HG02840 (cell line): ENCODE results near the gene DACT2.
"Not testable (repeated sequence)": the region's sequence is repeated elsewhere in the genome, so short reads cannot be mapped to it uniquely, and the experiment has no call there.

Experiments used
- ATAC-seq: cut with Tn5 transposase; IDR thresholded peaks from one replicate; pipeline ENCODE4 v1.9.1; 2021; ENCODE audit warnings: mild to moderate bottlenecking, moderate library complexity, moderate number of reproducible peaks; ENCODE audit not compliant: unreplicated experiment, low FRiP score

The DACT2 gene, protein sequence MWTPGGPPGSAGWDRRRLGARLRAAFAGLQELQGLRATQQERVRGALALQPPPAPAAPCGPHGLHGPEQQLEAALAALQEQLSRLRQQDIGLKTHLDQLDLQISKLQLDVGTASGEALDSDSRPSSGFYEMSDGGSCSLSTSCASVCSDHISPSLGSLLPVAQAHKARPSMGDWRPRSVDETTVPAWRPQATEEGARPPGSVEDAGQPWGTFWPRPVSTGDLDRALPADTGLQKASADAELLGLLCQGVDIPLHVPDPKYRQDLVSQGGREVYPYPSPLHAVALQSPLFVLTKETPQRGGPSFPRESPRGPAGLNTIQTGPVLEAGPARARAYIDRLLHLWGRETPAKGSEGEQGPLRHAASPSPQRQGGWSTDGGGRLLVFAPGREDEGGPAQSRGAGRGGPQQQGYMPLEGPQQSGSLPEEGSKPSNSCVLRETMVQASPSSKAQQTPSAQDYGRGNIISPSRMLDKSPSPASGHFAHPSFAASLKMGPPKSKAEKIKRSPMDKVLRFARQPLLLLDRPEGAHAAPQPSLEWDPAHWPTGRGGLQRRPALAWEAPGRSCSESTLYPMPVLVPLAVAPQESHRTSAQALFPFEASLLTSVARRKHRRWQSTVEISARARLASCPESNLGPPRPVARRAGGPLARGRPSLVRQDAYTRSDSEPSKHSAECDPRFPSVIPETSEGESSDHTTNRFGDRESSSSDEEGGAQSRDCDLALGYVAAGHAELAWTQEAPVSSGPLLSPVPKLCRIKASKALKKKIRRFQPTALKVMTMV

DNA sequence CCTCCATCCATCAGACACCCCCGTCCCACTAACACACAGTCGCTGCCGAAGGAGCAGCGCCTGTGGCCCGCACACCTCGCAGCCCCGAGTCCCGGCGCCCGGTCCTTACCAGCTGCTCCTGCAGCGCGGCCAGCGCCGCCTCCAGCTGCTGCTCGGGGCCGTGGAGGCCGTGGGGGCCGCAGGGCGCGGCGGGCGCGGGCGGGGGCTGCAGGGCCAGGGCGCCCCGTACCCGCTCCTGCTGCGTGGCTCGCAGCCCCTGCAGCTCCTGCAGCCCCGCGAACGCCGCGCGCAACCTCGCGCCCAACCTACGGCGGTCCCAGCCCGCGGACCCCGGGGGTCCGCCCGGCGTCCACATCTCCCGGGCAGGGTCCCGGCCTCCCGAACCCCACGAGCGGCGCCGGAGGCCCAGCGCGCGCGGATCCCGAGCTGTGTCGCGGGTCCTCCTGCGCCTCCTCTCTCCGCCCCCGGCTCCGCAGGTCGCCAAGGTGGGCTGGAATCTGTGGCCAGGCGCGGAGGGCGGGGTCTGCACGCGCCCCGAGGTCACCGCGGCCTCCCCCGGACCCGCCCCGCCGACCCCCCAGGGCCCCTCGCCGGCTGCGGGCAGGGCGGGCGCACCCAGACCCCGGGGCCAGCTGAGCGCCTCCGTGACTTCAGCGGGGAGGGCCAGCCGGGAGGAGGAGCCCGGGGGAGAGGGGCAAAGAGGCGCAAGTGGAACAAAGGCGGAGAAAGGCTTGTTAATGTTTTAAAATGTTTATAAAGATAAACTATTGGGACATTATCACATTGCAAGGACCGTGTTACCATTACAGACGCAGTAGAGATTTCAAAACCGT is at the start of gene DACT2:
Gene DACT2 (minus strand): TSS at position 499 of the 833 bp plus-strand sequence. CDS start 144 bp downstream, at position 355.
- no peak for ATAC-seq

DNA sequence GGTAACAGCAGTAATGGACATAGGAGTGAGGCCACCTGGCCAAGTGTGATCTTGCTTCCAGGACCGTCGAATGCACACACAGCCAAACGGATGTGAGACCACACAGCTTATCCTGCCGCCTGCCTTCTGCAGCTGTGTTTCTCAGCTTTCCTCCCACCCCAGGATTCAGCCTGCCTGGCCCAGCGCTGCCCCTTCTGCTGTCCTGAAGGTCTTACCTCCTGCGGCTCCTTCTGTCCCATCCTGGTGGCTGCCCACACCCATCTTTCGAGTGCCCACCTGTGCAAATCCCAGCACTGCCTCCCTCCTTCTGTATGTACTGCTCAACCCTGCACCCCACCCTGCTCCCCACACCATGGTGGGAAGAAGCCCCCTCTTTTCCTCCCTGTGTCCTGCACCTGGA is 49.4 kb upstream of the DACT2 start:
- ATAC-seq = no peak

DNA sequence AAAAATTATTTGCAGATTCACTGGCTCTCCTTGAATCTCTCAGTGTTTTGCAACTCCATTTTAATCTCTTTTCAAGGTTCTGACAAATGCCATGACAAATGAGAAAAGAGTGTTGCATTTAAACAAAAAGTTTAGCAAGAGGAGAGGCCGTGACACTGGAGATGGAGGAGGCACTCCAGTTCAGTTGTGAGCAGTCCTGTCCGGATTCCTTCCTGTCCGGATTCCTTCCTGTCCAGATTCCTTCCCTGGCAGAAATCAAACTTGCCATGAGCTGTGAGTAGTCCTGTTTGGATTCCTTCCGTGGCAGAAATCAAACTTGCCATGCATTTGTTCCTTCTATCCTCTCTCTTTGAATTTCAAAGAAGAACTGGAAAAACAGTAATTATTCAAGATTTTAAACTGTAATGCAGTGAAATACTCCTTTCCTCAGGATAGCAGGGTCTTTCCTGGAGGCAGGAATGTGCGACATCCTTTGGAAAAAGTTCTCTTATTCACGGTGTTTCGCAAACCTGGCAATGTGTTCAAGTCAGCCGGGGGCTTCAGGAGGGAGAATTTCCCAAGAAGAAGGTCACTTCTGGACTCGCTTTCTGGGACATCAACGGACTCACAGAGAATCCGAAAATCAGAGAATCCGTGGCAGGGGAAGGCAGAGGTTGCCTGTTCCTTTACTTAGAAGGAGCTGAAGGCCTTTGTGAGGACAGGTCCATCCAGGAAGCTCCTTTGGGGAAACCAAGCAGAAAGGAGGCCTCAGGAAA is 48.7 kb upstream of the DACT2 start:
- ATAC-seq = no peak

DNA sequence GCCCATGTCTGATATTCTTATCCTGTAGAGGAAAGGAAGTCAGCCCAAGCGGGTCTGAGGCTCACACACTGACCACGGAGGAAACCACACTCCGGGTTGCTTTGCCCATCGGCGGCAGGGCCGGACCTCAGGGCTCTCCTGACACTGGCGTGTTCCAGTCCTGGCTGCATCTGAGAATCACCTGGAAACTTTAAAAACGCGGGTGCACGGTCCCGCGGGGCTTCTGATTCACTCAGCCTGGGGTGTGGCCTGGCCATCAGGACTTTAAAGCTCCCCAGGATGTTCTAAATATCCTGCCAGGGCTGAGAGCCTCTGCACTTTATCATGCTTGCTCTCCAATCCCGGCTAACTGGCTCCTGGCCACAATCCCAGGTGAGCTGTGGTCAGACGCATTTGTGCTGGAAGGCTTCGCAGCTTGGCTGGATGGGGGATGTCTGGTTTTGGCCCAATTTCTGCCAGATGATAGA is 47.7 kb upstream of the DACT2 start:
- no peak for ATAC-seq

DNA sequence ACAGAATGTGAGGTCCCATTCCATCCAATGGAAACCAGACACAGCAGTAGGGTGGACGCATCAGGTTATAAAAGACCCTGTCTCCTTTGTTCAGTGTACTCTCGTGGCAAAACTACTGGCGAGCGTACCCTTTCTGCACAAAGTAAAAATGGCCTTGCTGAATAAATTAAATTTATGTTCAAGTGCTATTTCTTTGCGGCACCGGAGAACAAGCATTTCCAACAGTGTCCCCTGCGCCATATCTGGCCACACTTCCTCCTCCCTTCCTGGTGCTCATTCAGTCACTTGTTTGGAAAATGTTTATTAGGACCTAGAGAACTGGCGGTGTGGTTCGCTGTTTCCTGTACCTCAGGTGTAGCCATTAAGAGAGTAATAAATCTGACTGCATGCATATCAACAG is 46.9 kb upstream of the DACT2 start:
- ATAC-seq = no peak

DNA sequence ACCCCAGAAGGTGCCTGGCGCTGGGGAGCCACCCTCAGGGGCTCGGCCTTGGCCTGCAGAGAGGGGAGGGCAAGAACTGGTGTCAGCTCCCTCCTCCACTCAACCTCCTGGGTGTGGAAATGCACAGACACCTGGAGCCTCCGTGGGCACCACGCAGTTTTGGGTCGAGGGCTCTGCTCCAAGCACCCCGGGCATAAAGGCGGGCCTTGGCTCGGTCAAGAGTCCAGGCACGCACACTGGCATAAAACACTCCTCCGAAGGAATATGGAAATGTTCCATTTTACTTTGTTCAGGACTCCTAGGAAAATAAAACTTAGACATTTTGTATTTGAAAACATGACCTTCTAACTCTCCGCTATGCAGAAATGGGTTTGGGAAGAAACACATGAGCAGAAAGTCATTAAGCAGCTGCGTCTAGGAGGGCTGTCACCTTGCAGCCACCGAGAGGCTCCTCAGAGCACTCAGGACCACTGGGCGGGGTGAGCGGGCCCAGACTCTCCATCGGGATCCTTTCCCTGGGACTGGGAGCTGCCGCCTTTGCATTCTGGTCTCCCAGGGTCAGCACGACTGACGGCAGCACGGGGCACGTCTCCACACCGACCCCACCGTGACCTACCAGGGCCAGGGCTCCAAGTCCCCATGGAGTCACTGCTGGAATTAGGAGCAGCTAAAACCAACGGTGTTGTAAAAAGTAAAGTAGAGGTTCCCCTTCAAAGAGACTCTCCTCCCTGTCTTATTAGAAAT is 46.0 kb upstream of the DACT2 start:
- ATAC-seq = no peak

DNA sequence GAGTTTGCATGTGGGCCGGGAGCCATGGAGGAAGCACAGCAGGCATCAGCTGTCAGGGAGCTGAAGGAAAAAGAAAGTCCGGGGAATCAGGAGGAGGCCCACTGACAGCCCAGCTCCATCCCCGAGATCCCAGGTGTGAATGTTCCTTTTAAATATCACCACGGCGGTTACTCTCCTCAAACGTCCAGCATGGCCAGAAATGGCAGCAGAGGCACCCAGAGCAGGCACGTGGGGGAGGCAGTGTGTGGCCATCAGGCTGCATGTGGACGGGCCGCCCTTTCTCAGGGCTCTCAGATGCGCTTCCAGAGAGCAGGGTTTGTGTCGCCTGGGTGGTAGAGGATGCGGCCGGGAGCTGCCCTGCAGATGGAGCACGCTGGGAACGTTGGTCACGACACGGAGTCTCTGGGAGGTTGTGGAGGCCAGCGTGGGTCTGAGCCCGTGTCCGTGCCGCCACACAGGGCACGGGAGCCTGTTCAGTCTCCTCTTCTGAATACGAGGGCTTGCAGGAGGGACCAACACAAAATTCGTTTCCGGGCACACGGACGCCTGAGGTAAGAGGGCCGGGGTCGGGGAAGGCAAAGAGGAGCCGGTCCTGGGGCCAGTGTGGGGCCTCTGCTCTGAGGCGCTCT is 45.3 kb upstream of the DACT2 start:
- no peak for ATAC-seq

DNA sequence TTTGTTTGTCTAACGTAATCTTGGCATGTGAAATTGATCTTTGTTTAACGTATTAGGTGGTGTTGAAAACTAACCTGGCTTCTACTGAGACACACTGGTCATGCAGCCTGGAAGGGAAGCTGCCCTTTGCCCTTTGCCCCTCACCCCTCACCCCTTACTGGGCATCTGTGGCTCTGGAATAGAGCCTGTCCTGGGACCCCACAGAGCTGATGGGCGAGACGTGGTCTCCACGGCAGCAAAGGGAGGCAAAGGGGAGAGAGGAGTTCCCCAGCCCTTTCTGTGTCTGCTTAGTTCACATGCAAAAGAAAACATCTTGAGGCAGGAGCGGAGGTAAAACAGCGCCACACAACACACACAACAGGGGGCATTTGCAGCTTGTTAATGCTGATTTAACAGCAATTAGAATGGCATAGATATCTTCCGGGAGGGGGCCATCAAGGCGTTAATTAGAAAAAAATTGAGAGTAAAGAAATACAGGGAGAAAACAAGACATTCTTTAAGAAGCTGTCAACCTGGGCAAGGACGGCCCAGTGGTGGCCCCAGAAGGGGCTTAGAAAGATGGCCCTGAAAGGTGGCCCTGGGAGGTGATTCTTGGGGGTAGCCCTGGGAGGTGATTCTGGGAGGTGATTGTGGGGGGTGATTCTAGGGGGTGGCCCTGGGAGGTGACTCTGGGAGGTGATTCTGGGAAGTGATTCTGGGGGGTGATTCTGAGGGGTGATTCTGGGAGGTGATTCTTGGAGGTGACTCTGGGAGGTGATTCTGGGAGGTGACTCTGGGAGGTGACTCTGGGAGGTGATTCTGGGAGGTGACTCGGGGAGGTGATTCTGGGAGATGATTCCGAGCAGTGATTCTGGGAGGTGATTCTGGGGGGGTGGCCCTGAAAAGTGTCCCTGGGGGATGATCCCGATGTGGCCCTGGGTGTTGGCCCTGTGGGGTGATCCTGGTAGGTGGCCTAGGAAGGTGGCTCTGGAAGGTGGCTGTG is 44.5 kb upstream of the DACT2 start:
- no peak for ATAC-seq

DNA sequence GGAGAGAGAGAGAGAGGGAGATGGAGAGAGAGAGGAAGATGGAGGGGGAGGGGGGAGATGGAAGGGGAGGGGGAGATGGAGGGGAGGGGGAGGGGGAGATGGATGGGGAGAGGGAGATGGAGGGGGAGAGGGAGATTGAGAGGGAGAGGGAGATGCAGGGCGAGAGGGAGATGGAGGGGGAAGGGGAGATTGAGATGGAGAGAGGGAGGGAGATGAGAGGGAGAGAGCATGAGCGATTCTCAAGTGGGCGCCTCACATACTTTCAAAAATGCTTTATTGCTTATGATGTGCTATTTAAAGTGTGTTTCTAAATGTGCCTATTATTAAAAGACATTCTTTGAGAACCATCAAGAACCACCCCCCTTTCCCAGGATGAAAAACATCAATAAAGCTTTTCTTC is 43.7 kb upstream of the DACT2 start:
- ATAC-seq = no peak

DNA sequence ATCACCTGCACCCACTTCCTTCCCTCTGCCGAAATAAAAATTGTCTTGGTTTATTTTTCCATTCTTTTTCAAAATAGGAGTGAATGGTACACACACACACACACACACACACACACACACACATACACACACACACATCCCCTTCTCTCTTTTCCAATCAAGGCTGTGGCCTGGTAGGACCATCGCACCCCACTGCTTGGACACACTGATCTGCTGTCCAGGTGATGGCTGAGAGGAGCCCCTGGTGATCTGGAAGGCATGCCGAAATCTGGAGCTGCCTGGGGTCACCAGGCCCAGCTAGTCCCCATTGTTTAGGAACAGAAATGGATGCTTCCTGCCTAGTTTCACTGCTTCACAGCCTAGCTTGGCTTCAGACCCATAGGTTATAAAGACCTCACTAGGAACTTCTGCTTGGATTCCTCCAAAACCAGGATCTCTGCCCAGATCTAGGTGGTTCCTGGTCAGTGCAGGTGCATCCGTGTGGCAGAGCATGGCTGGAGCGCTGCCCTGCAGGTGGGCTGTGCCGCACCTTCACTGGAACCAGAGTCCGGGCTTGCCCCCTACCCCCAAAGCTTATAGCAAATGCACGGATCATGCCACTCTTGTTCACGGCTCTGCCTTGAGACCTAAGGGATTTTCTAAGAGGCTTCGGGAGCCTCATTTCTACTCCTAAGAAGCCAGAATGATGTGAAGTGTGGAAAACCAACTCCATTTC is 42.9 kb upstream of the DACT2 start:
- ATAC-seq = no peak

DNA sequence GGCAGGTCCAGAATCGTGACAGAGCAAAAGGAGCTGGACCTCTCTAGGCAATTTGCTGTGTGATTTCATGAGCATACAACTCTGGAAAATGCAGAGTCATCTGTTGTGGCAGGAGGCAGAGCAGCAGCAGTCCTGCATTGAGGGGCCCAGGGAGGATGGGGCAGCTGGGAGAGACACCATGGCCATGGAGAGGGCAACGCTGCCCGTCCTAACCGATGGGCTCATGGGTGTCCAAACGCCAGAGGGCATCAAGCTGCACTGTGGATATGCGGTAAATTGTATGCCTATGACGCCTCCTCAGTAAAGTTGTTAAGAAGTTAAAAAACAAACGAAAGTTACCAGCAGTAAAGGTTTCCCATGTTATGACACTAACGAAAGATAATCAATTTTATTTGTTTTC is 42.2 kb upstream of the DACT2 start:
- no peak for ATAC-seq

DNA sequence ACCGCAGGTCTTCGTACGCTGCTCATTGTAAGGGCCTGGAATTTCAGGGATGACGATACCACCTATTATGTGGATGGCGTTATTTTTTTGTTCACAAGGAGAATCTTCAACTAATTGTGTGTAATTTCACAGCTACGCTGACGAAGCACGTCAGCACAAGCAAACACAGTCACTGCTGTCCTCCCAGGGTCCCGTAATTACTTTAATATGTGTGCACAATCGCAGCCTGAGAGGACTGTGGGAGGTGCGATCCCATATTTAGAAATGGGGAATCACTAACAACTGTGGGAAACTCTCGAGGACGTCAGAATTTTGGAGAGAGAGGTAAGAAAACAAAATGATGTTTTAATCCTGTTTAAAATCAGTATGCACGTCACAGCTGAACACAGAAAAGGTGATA is 40.2 kb upstream of the DACT2 start:
- no peak for ATAC-seq

DNA sequence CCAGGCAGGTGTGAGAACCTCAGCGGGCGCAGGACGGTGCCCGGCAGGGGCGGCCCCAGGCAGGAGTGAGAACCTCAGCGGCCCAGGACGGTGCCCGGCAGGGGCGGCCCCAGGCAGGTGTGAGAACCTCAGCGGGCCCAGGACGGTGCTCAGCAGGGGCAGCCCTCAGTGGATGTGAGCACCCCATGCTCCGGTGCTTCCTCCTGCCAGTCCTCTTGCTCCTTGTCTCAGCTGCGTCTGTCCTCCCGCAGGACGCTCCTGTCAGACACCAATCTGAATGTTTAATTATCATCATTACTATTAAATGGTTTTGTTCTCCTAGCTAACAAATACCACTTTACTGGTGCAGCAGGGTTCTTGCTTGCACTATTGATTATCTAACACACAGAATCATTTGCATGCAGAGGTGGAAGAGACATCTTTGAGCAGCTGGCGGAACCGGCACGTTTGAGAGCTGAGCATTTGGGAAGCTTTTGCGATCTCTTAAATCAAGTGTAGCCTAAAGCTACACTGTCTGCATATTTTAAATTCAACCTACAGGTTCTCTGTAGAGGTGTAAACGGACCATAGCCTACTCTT is 39.4 kb upstream of the DACT2 start:
- no peak for ATAC-seq

DNA sequence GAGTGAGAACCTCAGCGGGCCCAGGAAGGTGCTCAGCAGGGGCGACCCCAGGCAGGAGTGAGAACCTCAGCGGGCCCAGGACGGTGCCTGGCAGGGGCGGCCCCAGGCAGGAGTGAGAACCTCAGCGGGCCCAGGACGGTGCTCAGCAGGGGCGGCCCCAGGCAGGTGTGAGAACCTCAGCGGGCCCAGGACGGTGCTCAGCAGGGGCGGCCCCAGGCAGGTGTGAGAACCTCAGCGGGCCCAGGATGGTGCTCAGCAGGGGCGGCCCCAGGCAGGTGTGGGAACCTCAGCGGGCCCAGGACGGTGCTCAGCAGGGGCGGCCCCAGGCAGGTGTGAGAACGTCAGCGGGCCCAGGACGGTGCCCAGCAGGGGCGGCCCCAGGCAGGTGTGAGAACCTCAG is 37.3 kb upstream of the DACT2 start:
- ATAC-seq = not testable (repeated sequence)

DNA sequence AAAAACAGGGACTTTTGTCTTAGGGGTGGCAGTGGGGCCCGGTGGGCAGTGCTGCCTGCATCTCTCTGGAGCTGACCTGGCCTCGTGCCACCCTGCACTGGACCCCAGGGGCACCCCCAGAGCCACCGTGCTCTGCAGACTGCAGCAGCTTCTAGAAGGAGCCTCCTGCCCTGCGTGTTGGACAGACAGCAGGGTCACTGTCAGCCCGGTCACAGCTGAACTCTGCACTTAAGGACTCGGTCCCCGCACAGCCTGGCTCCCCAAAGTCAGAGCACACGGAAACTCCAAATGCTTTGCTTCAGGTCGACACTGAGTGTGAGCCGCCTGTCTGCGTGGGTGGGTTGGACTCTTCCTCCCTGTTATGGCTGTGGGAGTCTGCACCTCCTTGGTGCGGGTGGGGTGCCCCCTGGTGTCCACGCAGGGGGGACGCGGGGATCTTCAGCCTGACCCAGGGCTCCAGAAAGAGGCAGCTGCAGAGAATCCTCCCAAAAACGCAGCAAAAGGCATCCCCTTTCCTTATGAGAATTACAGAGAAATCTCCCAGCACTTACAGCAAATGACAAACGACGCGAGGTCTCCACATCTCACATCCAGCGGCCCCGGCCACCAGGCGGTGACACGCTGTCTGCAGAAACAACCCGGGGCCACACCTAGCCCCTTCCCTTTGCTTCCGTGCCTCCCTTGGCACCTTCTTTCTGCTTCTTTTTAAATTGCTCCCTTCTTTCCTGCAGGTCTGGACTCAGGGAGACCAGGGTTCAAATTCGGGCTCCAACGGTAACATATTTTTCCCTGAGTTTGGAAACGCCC is 36.3 kb upstream of the DACT2 start:
- no peak for ATAC-seq

DNA sequence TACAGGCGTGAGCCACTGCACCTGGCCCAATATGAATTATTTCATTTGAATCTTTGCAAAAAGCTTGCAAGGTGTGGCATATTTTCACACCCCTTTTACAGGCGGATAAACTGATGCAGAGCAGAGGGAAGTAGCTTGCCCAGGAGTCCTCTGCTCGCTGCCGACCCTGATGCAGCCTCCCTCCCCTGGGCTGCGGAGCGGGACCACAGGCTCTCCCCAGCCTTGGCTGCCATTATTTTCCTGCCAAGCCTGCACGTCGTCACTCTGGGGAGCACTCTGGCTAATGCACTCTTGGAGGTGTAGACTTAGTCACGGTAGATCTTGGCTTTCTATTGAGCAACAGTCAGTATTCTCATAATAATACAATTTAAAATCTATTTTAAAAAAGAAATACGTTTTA is 34.8 kb upstream of the DACT2 start:
- ATAC-seq = no peak
